NB4 (cell line): ENCODE results near the gene PSMD3.

Source experiments
- DNase-seq: peaks from one replicate; pipeline ENCODE4 v3.0.0; 2010; ENCODE audit warnings: low read depth
- H3K4me3 ChIP-seq: one replicate; pipeline ENCODE4 v1.5.1; 2011; ENCODE audit warnings: mild to moderate bottlenecking, low read depth, low read length, moderate library complexity
- MYC ChIP-seq: IDR thresholded peaks from 2 replicates; pipeline ENCODE4 v1.6.1; 2011; ENCODE audit warnings: low read depth, low read length
- POLR2A ChIP-seq: IDR thresholded peaks from 2 replicates; pipeline ENCODE4 v1.6.1; 2011; ENCODE audit warnings: mild to moderate bottlenecking; ENCODE audit not compliant: insufficient read length; ENCODE audit errors: extremely low read depth
- TF ChIP-seq, protein P1 (sequence below): IDR thresholded peaks from 2 replicates; pipeline ENCODE4 v1.6.1; 2011; ENCODE audit warnings: low read depth, low read length
- TF ChIP-seq, protein P2 (sequence below): IDR thresholded peaks from one replicate; pipeline ENCODE4 v1.5.1; 2012; ENCODE audit warnings: low read depth, low read length

PSMD3 gene

DNA sequence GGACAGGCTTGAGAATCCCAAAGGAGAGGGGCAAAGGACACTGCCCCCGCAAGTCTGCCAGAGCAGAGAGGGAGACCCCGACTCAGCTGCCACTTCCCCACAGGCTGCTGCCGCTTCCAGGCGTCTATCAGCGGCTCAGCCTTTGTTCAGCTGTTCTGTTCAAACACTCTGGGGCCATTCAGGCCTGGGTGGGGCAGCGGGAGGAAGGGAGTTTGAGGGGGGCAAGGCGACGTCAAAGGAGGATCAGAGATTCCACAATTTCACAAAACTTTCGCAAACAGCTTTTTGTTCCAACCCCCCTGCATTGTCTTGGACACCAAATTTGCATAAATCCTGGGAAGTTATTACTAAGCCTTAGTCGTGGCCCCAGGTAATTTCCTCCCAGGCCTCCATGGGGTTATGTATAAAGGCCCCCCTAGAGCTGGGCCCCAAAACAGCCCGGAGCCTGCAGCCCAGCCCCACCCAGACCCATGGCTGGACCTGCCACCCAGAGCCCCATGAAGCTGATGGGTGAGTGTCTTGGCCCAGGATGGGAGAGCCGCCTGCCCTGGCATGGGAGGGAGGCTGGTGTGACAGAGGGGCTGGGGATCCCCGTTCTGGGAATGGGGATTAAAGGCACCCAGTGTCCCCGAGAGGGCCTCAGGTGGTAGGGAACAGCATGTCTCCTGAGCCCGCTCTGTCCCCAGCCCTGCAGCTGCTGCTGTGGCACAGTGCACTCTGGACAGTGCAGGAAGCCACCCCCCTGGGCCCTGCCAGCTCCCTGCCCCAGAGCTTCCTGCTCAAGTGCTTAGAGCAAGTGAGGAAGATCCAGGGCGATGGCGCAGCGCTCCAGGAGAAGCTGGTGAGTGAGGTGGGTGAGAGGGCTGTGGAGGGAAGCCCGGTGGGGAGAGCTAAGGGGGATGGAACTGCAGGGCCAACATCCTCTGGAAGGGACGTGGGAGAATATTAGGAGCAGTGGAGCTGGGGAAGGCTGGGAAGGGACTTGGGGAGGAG, 34.7 kb downstream of the PSMD3 start, which contains the start of gene CSF3:
Gene CSF3 (plus strand): TSS at position 436 of the 993 bp plus-strand sequence. CDS start 35 bp downstream, at position 471.
- no peak for DNase-seq
- H3K4me3 ChIP-seq: no peak within 1 kb of the TSS
- no peak for TF ChIP-seq MYC
- TF ChIP-seq, protein P1, sequence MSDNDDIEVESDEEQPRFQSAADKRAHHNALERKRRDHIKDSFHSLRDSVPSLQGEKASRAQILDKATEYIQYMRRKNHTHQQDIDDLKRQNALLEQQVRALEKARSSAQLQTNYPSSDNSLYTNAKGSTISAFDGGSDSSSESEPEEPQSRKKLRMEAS: no peak
- TF ChIP-seq, protein P2, sequence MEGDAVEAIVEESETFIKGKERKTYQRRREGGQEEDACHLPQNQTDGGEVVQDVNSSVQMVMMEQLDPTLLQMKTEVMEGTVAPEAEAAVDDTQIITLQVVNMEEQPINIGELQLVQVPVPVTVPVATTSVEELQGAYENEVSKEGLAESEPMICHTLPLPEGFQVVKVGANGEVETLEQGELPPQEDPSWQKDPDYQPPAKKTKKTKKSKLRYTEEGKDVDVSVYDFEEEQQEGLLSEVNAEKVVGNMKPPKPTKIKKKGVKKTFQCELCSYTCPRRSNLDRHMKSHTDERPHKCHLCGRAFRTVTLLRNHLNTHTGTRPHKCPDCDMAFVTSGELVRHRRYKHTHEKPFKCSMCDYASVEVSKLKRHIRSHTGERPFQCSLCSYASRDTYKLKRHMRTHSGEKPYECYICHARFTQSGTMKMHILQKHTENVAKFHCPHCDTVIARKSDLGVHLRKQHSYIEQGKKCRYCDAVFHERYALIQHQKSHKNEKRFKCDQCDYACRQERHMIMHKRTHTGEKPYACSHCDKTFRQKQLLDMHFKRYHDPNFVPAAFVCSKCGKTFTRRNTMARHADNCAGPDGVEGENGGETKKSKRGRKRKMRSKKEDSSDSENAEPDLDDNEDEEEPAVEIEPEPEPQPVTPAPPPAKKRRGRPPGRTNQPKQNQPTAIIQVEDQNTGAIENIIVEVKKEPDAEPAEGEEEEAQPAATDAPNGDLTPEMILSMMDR: no peak
- no peak for TF ChIP-seq POLR2A

DNA sequence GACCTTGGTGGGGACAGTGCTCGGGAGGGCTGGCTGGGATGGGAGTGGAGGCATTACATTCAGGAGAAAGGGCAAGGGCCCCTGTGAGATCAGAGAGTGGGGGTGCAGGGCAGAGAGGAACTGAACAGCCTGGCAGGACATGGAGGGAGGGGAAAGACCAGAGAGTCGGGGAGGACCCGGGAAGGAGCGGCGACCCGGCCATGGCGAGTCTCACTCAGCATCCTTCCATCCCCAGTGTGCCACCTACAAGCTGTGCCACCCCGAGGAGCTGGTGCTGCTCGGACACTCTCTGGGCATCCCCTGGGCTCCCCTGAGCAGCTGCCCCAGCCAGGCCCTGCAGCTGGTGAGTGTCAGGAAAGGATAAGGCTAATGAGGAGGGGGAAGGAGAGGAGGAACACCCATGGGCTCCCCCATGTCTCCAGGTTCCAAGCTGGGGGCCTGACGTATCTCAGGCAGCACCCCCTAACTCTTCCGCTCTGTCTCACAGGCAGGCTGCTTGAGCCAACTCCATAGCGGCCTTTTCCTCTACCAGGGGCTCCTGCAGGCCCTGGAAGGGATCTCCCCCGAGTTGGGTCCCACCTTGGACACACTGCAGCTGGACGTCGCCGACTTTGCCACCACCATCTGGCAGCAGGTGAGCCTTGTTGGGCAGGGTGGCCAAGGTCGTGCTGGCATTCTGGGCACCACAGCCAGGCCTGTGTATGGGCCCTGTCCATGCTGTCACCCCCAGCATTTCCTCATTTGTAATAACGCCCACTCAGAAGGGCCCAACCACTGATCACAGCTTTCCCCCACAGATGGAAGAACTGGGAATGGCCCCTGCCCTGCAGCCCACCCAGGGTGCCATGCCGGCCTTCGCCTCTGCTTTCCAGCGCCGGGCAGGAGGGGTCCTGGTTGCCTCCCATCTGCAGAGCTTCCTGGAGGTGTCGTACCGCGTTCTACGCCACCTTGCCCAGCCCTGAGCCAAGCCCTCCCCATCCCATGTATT, 35.7 kb downstream of the PSMD3 start:
- TF ChIP-seq, protein P2: no peak
- TF ChIP-seq POLR2A (no peak), MYC (no peak)
- TF ChIP-seq, protein P1: no peak
- H3K4me3 ChIP-seq: no peak overlapping the region
- DNase-seq: no peak

DNA sequence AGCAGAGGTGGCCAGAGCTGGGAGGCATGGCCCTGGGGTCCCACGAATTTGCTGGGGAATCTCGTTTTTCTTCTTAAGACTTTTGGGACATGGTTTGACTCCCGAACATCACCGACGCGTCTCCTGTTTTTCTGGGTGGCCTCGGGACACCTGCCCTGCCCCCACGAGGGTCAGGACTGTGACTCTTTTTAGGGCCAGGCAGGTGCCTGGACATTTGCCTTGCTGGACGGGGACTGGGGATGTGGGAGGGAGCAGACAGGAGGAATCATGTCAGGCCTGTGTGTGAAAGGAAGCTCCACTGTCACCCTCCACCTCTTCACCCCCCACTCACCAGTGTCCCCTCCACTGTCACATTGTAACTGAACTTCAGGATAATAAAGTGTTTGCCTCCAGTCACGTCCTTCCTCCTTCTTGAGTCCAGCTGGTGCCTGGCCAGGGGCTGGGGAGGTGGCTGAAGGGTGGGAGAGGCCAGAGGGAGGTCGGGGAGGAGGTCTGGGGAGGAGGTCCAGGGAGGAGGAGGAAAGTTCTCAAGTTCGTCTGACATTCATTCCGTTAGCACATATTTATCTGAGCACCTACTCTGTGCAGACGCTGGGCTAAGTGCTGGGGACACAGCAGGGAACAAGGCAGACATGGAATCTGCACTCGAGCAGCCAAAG, 36.9 kb downstream of the PSMD3 start:
- TF ChIP-seq MYC: no peak
- TF ChIP-seq, protein P1: no peak
- TF ChIP-seq, protein P2: no peak
- TF ChIP-seq POLR2A: no peak
- no peak for DNase-seq
- H3K4me3 ChIP-seq: no peak overlapping the region

DNA sequence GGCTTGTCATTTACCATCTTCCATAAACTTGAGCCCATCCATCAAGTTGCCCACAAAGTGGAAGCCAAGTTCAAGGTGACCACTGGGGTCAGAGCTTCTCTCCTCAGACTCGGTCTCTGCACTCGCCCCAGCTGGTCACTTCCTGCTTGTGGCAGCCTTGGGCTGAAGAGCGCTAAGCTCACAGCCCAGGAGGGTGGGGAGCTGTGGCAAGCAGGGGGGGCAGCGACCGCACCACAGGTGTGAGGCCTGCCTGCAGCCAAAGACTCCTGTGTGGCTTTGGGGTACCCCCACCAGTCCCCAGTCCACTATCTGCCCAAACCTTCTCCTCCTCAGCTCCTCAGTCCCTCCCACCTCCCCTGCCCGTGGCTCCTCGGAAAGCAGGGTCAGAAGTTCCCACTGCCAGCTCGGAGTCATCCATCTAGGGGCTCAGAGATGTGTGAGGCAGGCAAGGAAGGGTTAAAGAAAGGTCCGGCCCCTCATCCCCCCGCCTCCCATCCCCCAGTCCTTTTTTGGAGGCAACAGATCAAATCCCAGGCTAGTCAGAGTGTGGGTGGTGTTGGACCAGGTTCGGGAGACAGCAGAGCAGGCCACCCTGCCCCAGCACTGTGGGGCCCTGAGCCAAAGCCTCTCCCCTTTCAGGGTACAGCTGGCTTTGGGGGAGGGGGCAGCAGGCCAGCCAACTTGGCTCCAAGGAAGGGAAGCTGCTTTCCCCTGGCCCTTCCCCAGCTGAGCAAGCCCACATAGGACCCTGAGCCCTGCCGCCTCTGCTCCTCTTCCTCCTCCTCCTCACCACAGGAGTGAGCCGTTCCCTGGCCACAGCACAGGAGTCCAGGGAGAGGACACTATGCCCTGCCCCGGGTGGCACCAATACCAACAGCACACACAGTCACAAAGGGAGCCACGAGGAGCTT, 37.9 kb downstream of the PSMD3 start:
- TF ChIP-seq, protein P1: no peak
- no peak for DNase-seq
- no peak overlapping the region for H3K4me3 ChIP-seq

DNA sequence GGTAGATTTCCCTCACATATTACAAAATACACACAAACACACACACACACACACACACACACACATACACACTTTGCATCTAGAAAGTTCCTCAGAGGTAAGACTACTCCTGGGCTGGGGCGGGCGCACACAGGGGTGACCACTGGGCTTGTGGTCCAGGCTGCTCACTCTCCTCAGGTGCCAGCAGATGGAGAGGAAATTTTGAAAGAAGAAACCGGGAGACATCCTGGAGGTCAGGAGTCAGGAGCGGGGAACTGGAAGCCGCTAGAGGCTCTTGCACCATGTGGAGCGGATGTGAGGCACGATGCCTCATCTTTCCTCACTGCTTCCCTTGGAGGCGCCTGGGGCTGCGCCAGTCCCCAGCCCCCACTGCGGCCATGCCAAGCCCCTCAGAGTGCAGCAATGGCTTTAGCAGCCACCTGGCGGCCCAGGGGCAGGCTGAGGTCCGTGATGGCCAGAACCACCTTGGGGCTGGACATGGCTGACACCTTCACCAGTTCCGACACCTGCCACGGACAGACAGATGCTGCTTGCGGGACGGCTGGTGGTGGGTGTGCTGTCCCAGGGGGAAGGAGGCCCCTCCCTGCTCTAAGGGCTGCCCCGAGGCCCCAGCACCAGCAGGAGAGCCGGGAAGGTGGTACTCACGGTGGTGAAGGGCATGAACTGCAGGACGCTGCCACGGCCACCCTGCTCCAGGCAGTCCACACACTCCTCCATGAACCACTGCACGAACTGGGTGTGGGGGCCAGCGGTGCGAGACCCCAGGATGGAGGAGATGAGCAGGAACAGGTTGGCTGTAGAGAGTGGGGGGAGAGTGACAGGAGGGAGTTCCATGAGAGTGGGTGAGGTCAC, 38.8 kb downstream of the PSMD3 start:
- H3K4me3 ChIP-seq: no peak overlapping the region
- TF ChIP-seq, protein P2: no peak
- TF ChIP-seq POLR2A (no peak), MYC (no peak)
- TF ChIP-seq, protein P1: no peak

More for the DNA sequence above, 38.8 kb downstream of the PSMD3 start:
- no peak for DNase-seq
